Activated gamma-delta T cell treated with anti-CD3 and anti-CD28 coated beads, Interleukin-2, amount 50 U/mL, for 16 hours (primary cell): Measurements from ENCODE around the gene NR3C1.
"Not testable (repeated sequence)": the region's sequence is repeated elsewhere in the genome, so short reads cannot be mapped to it uniquely, and the experiment has no call there.

Source experiments
- DNase-seq: peaks from one replicate; pipeline ENCODE4 v3.0.0-alpha.2; 2020; ENCODE audit warnings: low read depth

Gene NR3C1

DNA sequence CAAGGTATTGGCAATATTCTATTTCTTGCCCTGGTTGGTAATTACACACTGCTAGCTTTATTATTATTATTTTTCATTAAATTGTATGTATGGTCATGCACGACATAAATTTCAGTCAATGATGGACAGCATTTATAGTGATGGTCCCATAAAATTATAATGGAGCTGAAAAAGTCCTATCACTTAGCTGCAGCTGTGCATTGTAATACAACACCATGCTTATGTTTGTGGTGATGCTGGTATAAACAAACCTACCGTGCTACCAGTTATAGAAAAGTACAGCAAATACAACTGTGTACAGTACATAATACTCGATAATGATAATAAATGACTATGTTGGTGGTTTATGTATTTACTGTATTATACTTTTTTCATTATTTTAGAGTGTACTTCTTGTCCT is 65.5 kb downstream of the NR3C1 start:
- no peak for DNase-seq

DNA sequence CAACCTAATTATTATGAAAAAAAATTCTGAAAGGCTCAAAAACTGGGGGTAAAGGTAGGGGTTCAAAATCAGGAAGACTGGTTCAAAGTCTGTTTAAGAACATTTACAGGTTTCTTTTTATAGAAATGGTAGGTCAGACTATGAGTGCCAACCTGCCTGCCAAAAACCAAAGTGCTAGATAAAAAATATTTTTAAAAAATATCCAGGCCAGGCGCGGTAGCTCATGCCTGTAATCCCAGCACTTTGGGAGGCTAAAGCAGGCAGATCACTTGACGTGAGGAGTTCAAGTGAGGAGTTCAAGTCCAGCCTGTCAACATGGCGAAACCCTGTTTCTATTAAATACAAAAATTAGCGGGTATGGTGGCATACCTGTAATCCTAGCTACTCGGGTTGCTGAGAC is 67.0 kb downstream of the NR3C1 start:
- no peak for DNase-seq

DNA sequence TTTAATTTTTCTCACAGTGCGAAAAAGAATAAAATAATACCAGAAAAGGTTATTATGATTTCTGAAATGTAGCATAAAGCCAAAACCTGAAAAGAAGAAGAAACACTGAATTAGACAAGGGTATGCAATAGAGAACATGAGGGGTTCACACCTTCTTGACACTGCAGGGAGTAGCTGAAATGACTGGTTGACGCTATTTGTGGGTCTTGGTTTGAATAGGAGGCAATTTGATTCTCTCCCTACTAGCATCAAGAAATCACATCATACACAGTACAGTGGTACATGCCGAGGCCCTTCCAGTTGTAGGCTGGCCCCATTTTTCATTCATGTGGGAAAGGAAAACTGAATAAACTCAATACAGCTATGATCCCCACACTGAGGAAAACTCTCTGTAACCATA is 68.6 kb downstream of the NR3C1 start:
- no peak for DNase-seq

DNA sequence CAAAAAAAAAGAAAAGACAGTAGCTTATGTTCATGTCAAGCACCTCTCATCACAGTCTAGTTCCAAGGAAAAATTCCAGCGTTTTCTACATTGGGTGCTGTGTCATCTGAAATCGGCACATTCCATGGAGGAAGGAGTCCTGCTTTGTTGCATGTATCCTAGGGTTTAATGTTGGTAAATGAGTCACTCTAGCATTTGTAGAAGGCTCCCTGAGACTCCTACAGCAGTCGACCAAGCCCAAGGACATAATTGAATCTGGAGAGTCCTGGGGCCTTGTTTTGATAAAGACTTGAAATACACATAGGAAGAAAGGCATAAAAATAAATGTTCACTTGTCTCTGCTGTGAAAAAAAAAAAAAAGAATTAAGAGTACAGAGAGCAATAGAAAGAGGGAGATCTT is 69.1 kb downstream of the NR3C1 start:
- DNase-seq: not testable (repeated sequence)

DNA sequence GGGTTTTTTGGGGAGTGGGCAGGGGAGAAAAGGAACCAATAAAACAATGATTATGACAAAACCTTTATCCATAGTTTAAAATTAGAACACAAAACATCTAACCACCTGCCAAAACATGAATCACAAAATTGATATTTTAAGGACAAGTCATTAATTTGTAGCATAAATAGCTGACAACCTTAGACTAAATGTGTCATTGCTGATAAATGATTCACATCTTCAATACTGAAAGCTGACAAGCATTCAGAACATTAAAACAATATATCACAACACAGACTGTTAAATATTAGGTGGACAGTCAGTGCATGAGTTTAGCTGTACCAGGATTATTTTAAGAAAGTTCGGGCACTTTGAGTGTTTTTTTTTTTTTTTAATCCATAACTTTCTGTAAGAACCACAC is 71.5 kb downstream of the NR3C1 start:
- DNase-seq: no peak

DNA sequence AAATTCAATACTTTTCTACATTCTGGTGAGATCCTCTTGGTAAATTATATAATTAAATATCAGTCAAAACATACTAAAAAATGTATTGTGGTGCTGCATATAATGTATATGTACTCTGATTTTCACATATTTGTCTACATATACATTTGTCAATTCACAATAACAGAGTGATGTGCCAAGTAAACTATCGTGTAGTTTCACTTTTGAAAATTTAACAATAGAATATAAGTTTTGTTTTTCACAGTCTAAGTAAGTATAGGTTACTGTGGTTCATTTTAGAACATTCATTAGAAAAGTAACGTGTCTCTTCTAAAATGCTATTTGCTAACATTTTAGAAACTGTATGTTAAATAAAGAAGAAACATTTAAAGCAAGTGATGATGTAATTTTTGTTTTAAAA is 73.6 kb downstream of the NR3C1 start:
- DNase-seq: no peak

DNA sequence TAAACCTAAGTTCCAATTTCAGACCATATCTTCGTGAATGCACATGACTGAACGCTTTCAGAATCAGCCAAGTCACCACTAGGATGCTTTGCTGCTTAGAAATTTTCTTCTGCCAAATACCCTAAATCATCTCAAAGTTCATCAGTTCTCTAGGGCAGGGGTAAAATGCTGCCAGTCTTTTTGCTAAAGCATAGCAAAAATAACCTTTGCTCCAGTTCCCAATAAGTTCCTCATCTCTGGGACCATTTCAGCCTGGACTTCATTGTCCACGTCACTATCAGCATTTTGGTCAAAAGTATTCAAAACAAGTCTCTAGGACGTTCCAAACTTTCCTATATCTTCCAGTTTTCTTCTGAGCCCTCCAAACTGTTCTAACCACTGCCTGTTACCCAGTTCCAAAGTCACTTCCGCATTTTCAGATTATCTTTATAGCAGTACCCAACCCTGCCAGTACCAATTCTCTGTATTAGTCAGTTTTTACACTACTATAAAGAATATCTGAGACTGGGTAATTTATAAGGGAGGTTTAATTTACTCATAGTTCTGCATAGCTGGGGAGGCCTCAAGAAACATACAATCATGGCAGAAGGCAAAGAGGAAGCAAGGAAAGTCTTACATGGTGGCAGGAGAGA is 74.8 kb downstream of the NR3C1 start:
- DNase-seq: no peak

DNA sequence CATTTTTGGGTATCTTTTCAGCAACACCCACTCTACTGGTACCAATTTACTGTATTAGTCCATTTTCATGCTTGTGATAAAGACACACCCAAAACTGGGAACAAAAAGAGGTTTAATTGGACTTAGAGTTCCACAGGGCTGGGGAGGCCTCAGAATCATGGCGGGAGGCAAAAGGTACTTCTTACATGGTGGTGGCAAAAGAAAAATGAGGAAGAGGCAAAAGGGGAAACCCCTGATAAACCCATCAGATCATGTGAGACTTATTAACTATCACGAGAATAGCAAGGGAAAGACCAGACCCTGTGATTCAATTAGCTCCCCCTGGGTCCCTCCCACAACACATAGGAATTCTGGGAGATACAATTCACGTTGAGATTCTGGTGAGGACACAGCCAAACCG is 78.4 kb downstream of the NR3C1 start:
- DNase-seq: not testable (repeated sequence)

DNA sequence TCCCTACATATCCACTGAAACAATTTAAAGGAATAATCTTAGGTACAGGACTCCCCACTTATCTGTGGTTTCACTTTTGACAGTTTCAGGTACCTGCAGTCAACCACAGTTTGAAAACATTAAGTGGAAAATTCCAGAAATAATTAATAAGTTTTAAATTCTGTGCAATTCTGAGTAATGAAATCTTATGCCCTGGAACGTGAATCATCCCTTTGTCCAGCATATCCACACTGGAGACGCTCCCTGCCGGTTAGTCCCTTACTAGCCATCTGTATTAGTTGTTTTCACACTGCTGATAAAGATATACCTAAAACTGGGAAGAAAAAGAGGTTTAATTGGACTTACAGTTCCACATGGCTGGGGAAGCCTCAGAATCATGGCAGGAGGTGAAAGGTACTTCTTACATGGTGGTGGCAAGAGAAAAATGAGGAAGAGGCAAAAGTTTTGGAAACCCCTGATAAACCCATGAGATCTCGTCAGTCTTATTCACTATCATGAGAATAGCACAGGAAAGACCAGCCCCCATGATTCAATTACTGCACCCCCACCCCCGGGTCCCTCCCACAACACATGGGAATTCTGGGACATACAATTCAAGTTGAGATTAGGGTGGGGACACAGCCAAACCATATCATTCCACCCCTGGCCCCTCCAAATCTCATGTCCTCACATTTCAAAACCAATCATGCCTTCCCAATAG is 80.4 kb downstream of the NR3C1 start:
- DNase-seq: not testable (repeated sequence)

DNA sequence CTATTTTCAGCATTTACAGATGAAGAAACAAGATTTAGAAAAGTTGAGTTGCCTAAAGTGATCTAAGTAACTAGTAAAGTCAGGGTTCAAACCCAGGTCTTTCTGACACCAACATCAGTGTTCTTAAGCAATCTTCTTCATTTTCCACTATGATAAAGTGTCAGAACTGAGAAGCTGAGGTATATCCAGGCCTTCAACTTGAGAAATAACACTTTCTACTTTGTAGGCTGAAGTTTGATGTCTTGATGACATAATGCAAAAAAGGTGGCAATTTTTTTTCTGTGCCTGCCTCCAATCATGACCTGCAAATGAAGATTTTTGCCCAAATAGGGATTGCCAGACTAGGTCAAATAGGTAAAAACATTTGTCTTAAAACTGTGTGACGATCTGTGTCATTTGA is 81.3 kb downstream of the NR3C1 start:
- no peak for DNase-seq

DNA sequence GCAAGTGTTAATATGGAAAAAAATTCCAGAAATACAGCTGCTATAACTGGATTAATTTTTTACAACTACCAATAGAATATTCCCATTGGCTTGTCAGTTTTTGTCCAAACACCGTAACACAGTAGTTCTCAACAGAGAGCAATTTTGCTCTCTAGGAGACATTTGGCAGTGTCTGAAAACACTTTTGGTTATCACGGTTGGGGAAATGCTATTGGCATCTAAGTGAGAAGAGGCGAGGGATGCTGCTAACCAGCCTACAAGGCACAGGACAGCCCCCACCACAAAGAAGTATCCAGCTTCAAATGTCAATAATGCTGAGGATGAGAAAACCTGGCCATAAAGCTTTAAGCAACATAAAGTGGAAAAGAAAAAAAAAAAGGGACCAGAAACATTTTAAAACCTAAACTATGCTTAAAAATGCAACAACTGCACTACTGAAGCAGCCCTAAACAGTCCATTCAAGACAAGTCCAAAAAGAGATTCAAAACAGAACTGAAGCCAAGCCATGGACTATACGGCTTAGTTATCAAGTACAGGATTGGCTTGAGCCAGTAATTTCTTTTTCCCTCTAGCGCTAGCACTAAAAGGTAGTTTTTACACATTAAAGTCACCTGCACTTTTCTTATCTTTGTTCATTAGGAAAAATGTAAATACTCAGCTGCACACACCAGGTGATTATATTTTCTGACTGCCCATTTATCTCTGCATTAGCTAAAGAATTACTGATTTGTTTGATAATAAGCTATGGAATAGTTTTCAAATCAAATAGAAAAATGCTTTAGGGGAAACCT is 83.9 kb downstream of the NR3C1 start:
- DNase-seq: no peak

DNA sequence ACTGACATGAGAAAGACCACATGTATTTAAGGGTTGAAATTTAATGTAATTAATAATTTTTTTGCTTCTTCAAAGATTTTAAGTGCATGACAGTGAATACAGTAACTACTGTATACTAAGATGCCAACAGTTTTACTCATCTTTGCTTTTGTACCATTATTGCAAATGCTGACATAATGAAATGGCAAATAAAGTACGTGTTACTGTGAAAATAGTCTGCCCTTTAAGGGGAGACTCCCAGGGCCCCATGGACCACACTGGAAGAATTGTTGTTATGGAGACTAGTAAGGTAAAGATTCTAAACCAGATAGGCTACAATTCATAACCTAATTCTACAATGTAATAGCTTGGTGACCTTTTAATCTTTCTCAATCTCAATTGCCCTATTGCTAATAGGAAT is 84.7 kb downstream of the NR3C1 start:
- DNase-seq: no peak

DNA sequence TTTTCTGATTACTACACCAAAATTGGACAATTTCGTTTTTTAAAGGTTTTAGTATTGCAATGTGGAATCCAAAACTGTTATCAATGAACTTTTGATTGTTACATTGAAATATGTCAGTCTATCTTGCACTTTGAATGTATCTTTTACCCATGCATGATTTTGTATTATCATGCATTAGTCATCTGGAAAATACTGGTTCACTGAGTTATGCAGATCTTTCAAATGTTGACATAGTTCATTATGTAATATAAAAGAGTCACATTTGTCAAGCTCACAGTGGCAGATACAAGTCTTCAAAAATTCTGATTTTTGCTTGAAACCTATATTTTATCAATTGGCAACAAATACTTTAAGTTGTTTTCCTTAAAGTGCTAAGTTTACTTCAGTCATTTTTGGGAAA is 85.2 kb downstream of the NR3C1 start:
- no peak for DNase-seq

DNA sequence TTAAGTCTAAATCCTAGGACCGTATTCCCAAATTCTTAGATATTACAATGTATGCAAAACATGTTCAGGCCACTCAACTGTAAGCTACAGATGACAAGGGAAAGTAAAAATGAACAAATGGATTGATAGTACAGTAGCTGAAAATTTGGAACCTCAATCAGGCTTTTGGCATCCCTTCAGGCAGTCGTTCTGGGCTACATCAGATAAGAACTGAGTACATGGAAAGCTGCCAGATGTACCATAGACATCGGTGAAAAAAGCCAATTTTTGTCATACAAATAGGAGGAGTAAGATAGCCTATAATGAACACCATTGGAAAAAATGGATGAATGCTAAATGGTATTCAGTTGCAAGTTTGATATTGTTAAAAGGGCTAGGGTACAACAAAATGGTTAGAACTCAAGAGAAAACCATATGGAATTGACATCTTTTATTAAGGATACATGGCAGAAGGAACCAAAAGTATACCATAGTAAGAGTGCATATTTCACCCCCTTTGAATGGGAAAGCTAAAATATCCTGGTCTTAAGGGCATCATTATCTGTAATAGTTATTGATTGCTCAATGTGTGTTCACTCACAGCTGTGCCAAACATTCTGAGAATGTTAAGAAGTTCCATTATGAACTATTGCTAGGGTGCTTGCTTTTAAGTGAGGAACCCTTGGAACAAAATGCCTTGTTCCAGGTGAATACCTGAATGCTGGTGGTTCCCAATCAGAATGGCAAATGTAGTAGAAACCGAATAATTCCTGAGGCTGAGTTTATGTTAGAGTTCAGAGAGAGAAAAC is 86.4 kb downstream of the NR3C1 start:
- no peak for DNase-seq

DNA sequence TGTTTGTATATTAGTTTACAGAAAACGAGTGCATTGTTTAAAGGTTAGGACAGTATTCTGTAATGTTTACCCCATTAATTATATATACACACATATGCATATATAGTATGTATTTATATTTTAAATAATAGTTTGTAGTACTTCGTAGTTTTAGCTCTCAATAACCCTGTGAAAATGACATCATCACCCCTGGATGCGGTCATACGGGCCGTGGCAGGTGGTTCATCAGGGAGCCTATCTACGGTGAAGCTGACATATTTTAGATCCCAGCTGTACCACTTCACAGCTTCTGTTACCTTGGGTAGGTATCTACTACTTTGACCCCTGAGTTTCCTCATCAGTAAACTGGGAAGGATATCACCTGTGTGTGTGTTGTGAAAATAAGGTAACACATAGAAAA is 87.1 kb downstream of the NR3C1 start:
- no peak for DNase-seq

DNA sequence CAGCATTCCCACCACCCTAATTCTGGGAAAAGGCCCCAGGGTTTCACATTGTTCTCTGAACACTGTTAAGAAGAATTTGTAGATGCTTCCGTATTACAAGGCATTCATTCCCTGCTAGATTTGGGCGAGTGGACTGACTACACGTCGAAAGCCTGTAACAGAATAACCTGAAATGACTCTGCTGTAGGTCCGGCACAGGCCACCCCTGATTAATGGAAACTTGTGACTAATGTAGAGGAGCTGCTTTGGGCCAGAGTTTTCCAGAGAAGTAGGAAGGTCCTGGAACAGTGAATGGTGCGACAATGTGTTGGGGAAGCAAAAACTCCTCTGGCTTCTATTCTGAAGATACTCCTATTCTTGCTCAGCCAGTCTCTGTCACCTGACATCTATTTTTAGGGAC is 87.6 kb downstream of the NR3C1 start:
- DNase-seq: no peak

DNA sequence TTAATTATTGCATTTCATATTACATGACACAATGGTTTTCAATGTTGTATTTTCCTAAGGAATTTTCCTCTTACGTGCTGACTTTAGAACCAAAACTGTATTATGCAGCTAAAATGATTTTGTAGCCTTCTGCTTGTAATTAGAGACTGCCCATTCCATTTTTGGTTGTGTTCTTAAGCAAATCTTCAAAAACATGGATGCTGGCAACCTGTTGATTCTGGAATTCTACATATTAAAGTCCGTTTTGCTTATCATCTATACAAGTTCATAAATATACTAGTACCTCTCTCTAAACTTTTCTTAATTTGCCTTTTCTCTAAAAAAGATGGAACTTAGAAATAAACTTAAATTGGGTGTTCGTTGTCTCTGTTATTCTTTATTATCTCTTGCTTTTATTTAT is 88.3 kb downstream of the NR3C1 start:
- DNase-seq: no peak

DNA sequence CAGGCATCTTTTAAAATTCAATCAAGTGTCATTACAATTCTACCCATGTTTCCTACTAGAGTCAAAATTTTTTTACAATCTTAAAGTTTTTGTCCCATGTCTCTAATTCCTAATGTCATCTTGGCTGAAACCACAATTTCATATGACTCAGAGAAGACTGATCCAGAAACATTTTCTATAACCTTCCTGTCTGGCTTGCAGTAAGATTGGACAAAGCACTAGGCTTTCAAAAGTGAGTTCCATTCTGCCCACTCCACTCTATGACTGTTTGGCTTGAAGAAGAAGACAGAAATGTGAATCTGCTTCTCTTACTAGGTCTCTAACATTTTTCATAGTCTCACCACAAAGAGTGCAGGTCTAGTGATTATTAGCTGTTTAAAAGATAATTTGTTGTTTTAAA is 88.8 kb downstream of the NR3C1 start:
- DNase-seq: no peak

DNA sequence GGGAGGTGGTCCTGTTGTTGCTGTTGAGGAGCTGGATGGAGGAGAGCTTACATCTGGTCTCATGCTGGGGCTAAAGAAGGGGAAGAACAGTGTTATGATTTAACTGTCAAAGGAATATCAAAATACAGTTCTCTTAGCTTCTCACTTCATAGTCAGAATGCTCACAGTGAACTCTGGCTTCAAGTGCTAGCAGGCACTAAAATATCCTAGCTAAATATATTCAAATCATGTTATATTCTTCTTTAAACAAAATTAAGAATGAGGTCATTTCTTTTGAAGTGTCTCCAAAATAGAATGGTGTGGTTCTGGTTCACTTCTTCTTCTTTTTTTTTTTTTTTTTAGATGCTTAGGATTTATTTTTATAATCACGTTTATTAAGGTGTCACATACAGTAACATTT is 89.4 kb downstream of the NR3C1 start:
- DNase-seq: no peak

DNA sequence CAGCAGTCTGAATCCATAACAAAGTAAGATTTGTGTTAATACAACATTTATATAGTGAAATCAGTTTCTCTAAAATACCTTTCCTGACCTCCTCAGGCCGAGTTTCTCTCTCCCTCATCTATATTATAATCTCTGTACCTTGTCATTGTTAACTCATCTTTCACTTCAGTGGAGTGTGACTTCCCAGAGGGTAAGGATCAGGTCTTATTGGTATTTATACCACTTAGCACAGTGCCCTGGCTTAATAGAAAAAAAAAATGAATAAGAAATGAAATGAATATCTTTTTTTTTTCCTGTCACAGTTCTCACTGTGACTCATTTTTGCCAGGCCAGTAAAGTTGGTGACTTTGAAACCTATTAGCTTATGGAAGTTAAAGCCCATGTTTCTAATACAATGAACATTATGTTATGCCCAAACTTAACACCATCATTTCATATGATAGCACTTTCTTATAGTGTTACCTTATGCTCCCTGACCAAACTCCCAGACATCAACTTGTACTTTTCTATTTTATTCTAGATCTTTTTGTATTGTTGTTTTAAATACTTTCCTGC is 90.1 kb downstream of the NR3C1 start:
- DNase-seq: no peak

DNA sequence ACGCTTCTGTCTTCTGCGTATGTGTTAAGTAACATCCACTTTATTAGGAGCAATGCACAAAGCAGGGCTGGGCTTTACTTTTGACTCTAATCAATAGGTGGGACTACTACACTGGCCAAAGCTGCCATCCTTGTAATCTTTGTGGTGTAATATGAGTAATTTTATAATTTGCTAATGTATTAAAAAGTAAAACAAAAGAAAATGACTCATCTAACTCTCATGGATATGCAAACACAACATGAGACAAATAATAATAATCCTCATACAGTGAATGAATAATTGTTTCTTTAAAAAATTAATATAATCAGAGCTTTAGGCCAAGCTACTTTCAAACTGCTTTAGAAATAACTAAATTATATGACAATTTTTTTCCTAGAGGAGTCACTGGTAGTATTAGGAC is 90.7 kb downstream of the NR3C1 start:
- no peak for DNase-seq

DNA sequence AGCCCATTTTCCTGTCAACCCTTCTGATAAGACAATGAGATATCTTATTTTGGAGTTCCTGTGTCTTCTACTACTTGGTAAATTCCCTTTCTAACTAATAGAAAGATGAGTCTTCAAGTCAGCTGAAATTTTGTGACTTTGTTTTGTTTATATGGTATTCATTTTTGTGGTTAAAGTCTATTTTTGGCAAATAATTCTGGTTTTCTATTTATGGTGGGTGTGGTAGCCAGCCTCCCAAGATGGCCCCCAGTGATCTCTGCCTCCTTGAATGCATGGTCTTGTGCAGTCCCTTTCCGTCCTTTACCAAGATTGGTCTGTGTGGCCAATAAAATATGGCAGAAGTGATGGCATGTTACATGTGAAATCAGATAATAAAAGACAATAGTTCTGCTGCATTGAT is 91.5 kb downstream of the NR3C1 start:
- no peak for DNase-seq
